HG02588 (cell line): ENCODE measurements around the gene MEG3.

Experiments
- ATAC-seq: cut with Tn5 transposase; IDR thresholded peaks from one replicate; pipeline ENCODE4 v1.9.1; 2021; ENCODE audit warnings: mild to moderate bottlenecking, moderate library complexity; ENCODE audit not compliant: unreplicated experiment

The MEG3 gene

GRCh38 chr14:100893228-100893601, 67.3 kb downstream of the MEG3 start:
- no peak for ATAC-seq

- ATAC-seq: no peak
These were observed 67.8 kb downstream of the MEG3 start for GRCh38 chr14:100893760-100894159.

- ATAC-seq: no peak
These were observed 68.5 kb downstream of the MEG3 start for GRCh38 chr14:100894416-100894815.

- ATAC-seq: no peak
These were observed 69.5 kb downstream of the MEG3 start for GRCh38 chr14:100895411-100895810.

GRCh38 chr14:100896369-100897060, 70.6 kb downstream of the MEG3 start:
- ATAC-seq: no peak

- no peak for ATAC-seq
These were observed 72.5 kb downstream of the MEG3 start for GRCh38 chr14:100898465-100898864.

GRCh38 chr14:100898935-100899883, 73.3 kb downstream of the MEG3 start:
- no peak for ATAC-seq

- no peak for ATAC-seq
These were observed 74.2 kb downstream of the MEG3 start for GRCh38 chr14:100899884-100900771.

- ATAC-seq: no peak
These were observed 75.0 kb downstream of the MEG3 start for GRCh38 chr14:100900837-100901390.

GRCh38 chr14:100901391-100902183, 75.7 kb downstream of the MEG3 start:
- ATAC-seq: no peak

- no peak for ATAC-seq
These were observed 76.6 kb downstream of the MEG3 start for GRCh38 chr14:100902295-100903133.

- ATAC-seq: no peak
These were observed 77.2 kb downstream of the MEG3 start for GRCh38 chr14:100903134-100903468.

GRCh38 chr14:100903672-100904185, 77.8 kb downstream of the MEG3 start, which contains the start of gene RTL1:
Gene RTL1, minus strand, starts transcription at chr14:100903722. Its CDS starts 18,934 bp downstream, at chr14:100884788.
- ATAC-seq: no peak

GRCh38 chr14:100904307-100905087, 78.6 kb downstream of the MEG3 start:
- ATAC-seq: no peak

- no peak for ATAC-seq
These were observed 79.2 kb downstream of the MEG3 start for GRCh38 chr14:100905166-100905565.

GRCh38 chr14:100906420-100906819, 80.5 kb downstream of the MEG3 start:
- no peak for ATAC-seq

- no peak for ATAC-seq
These were observed 81.3 kb downstream of the MEG3 start for GRCh38 chr14:100907240-100907639.

- ATAC-seq: no peak
These were observed 83.5 kb downstream of the MEG3 start for GRCh38 chr14:100909439-100909838.
